Hepatocyte (in vitro differentiated cells): ENCODE measurements around the gene SCFD2.

ENCODE experiments used
- EZH2 ChIP-seq: fragments of 200-600 bp; sonication (generic); IDR thresholded peaks from 2 replicates; pipeline ENCODE4 v1.6.1; 2016; ENCODE audit warnings: antibody characterized with exemption, mild to moderate bottlenecking, borderline replicate concordance
- EZH2phosphoT487 ChIP-seq: fragments of 200-600 bp; sonication (generic); IDR thresholded peaks from one replicate; pipeline ENCODE4 v1.6.1; 2018; ENCODE audit warnings: antibody characterized with exemption, mild to moderate bottlenecking, low read depth, moderate library complexity; ENCODE audit not compliant: unreplicated experiment, severe bottlenecking
- TF ChIP-seq, protein P1 (sequence below): fragments of 200-600 bp; sonication (generic); IDR thresholded peaks from 2 replicates; pipeline ENCODE4 v1.5.1; 2016; ENCODE audit warnings: antibody characterized with exemption, mild to moderate bottlenecking; ENCODE audit not compliant: poor library complexity

DNA sequence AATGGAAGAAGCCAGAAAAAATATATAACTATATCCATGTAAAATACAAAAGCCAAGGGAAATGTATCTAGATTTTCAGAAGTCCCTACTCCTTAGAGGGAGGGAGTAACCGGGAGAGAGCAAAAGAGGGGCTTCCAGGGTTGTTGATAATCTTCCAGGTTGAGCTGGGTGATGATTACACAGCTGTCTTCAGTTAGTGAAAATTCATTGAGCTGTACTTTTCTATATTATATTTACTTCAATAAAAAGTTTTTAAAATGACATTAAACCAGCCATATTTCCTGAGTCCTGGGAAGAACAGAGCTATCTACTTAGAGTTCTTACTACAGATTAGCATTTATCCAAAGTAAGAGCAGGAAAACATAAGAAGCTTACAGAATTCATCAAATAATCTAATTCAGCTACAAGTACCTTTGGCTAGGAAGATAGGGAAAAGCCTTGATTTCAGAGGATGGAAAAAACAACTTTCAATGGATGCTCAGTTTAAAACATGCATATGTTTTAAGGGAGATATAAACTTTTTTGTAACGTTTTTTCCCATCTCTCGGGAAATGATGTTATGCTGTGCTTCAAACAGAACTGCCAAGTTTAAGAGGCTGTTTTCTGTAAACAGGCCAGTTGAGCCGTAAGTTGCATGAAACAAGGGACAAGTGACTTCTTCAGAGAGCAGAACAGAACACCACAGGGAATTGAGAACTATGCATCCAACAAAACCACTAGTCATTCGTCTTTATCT is 204.6 kb downstream of the SCFD2 start:
- TF ChIP-seq EZH2 (no peak), EZH2phosphoT487 (no peak)
- TF ChIP-seq, protein P1, sequence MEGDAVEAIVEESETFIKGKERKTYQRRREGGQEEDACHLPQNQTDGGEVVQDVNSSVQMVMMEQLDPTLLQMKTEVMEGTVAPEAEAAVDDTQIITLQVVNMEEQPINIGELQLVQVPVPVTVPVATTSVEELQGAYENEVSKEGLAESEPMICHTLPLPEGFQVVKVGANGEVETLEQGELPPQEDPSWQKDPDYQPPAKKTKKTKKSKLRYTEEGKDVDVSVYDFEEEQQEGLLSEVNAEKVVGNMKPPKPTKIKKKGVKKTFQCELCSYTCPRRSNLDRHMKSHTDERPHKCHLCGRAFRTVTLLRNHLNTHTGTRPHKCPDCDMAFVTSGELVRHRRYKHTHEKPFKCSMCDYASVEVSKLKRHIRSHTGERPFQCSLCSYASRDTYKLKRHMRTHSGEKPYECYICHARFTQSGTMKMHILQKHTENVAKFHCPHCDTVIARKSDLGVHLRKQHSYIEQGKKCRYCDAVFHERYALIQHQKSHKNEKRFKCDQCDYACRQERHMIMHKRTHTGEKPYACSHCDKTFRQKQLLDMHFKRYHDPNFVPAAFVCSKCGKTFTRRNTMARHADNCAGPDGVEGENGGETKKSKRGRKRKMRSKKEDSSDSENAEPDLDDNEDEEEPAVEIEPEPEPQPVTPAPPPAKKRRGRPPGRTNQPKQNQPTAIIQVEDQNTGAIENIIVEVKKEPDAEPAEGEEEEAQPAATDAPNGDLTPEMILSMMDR, result no peak
